GM12892 (cell line): ENCODE data around the gene ATXN10.

Experiments used
- POLR2A ChIP-seq: IDR thresholded peaks from 2 replicates; pipeline ENCODE4 v1.6.1; 2011; ENCODE audit warnings: low read depth, low read length, control low read depth
- POLR2AphosphoS5 ChIP-seq: IDR thresholded peaks from 2 replicates; pipeline ENCODE4 v1.6.1; 2011; ENCODE audit warnings: low read depth, low read length, control low read depth

DNA sequence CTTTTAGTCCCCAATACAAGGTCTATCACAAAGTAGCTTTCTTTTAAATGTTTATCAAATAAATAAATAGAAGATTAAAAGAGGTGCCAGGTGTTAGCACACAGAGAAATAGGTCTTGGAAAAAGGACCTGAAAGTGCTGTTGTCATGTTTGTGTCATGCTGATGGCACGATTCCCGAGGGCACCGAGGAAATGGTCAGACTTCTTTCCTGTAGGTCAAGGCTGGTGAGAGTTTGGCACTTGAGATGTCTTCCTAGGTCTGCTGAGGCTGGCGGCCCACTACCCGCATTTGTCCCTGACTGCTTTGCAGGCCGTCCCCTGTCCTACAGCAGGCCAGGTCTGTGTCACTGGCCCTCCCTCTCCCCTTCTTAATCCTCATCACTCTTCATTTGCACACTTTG is 112.1 kb downstream of the ATXN10 start:
- no peak for TF ChIP-seq POLR2AphosphoS5
- TF ChIP-seq POLR2A: no peak
